ENCODE data around the gene TTLL13. TPM values are rescaled to one million over a fixed set of nuclear protein-coding genes. Genes with fewer than 3 reads are reported as not detected.

TTLL13 gene
- total RNA-seq, 4 donors from 2014 or later, result 0.32 to 0.42 TPM; not detected in 2

- Histone ChIP-seq H3K36me3 (peaks cover 47 to 93% (median 88%) of the 10 kb centered on the region in 4 donors), H3K9me3 (no peaks in the 10 kb centered on the region), H3K27ac (replicated peaks in 1 of 4) (peak overlapping the region in 2 of 4 donors; percentile 62 to 97), H3K4me3 (no peak overlapping the region), H3K27me3 (no peaks in the 10 kb centered on the region), H3K4me1 (peaks cover 27 to 59% (median 44%) of the 10 kb centered on the region in 4 donors)
- DNase-seq (ENCODE audit: extremely low spot score), result no peak
- WGBS, result 93% methylated on average over 7 of the region's 7 CpGs
- no peak for TF ChIP-seq POLR2A (IDR thresholded peaks at IDR 0.05; ENCODE audit: low read depth)
- no peak for TF ChIP-seq POLR2AphosphoS5 (IDR thresholded peaks at IDR 0.05)
- TF ChIP-seq EP300 (IDR thresholded peaks at IDR 0.05), result no peak
- no peak for TF ChIP-seq CTCF (IDR thresholded peaks at IDR 0.05)
- intact Hi-C loops (cut with DNase I), result no loop called here
Measured at GRCh38 chr15:90227336-90227735, 22.0 kb upstream of the TTLL13 start.

GRCh38 chr15:90227816-90228772 lies 21.3 kb upstream of the TTLL13 start:
- no peak for DNase-seq (ENCODE audit: extremely low spot score)
- Histone ChIP-seq H3K4me1 (peaks cover 35 to 67% (median 52%) of the 10 kb centered on the region in 4 donors), H3K27ac (replicated peaks in 1 of 4) (peak overlapping the region; percentile 17 to 97 (median 58)), H3K36me3 (peaks cover 47 to 87% (median 81%) of the 10 kb centered on the region in 4 donors), H3K27me3 (no peaks in the 10 kb centered on the region), H3K4me3 (no peak overlapping the region), H3K9me3 (no peaks in the 10 kb centered on the region)
- intact Hi-C loops (cut with DNase I), result no loop called here
- TF ChIP-seq EP300 (IDR thresholded peaks at IDR 0.05) (no peak), POLR2AphosphoS5 (IDR thresholded peaks at IDR 0.05) (no peak), CTCF (IDR thresholded peaks at IDR 0.05) (no peak), POLR2A (IDR thresholded peaks at IDR 0.05; ENCODE audit: low read depth) (no peak)
- WGBS, result 89% methylated on average over 25 of the region's 38 CpGs

- 85% methylated on average over 11 of the region's 15 CpGs for whole genome bisulfite sequencing
- H3K27ac ChIP-seq (replicated peaks in 1 of 4), result peak overlapping the region; percentile 17 to 97 (median 58)
- intact Hi-C loops (cut with DNase I), result no loop called here
- peaks cover 35 to 69% (median 54%) of the 10 kb centered on the region in 4 donors for H3K4me1 ChIP-seq
- no peaks in the 10 kb centered on the region for H3K27me3 ChIP-seq
- H3K9me3 ChIP-seq, result no peaks in the 10 kb centered on the region
- peaks cover 39 to 78% (median 72%) of the 10 kb centered on the region in 4 donors for H3K36me3 ChIP-seq
- no peak for DNase-seq (ENCODE audit: extremely low spot score)
- no peak overlapping the region for H3K4me3 ChIP-seq
- TF ChIP-seq EP300 (IDR thresholded peaks at IDR 0.05) (no peak), CTCF (IDR thresholded peaks at IDR 0.05) (no peak), POLR2A (IDR thresholded peaks at IDR 0.05; ENCODE audit: low read depth) (no peak)
Measured at GRCh38 chr15:90228960-90229359, 20.4 kb upstream of the TTLL13 start.

DNA sequence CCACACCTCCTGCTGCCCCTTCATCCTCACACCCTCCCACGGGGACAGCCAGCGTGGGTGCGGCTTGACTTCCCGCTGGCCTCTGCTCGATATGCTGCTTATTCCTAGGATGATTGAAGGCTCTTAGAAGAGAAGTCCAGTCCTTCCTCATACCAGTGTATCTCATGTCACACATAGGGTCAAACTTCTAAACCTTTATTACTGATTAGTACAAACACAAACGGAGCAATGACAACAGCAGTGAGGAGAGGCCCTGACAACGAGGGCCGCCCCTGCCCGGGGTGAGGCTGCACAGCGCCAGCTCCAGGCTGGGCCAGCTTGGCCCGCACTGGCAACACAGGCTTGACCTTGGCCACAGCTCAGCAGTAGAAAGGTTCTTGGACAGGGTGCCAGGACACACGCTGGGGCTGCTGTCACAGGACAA lies 19.3 kb upstream of the TTLL13 start:
- peaks cover 28 to 67% (median 61%) of the 10 kb centered on the region in 4 donors for H3K36me3 ChIP-seq
- 69% methylated on average over 12 of the region's 12 CpGs for WGBS

GRCh38 chr15:90230610-90231009 lies 18.7 kb upstream of the TTLL13 start:
- Histone ChIP-seq H3K4me3 (no peak overlapping the region), H3K36me3 (peaks cover 23 to 62% (median 56%) of the 10 kb centered on the region in 4 donors), H3K4me1 (peaks cover 41 to 68% (median 62%) of the 10 kb centered on the region in 4 donors), H3K9me3 (no peaks in the 10 kb centered on the region), H3K27ac (replicated peaks in 1 of 4) (peak overlapping the region; percentile 36 to 97 (median 50)), H3K27me3 (no peaks in the 10 kb centered on the region)
- TF ChIP-seq CTCF (IDR thresholded peaks at IDR 0.05) (no peak), EP300 (IDR thresholded peaks at IDR 0.05) (no peak), POLR2A (IDR thresholded peaks at IDR 0.05; ENCODE audit: low read depth) (no peak), POLR2AphosphoS5 (IDR thresholded peaks at IDR 0.05) (no peak)
- no peak for DNase-seq (ENCODE audit: extremely low spot score)
- 84% methylated on average over 5 of the region's 8 CpGs for WGBS
- intact Hi-C loops (cut with DNase I), result no loop called here

More for the DNA sequence above, 19.3 kb upstream of the TTLL13 start:
- no peaks in the 10 kb centered on the region for H3K27me3 ChIP-seq
- peak overlapping the region; percentile 36 to 97 (median 50) for H3K27ac ChIP-seq (replicated peaks in 1 of 4)
- peaks cover 41 to 71% (median 62%) of the 10 kb centered on the region in 4 donors for H3K4me1 ChIP-seq
- H3K9me3 ChIP-seq, result no peaks in the 10 kb centered on the region
- peak in 1 of 2 donors; percentile 21 for TF ChIP-seq POLR2AphosphoS5 (IDR thresholded peaks at IDR 0.05)
- TF ChIP-seq EP300 (IDR thresholded peaks at IDR 0.05), result no peak
- H3K4me3 ChIP-seq, result no peak overlapping the region
- intact Hi-C loops (cut with DNase I), result no loop called here
- no peak for DNase-seq (ENCODE audit: extremely low spot score)

Data from esophagus muscularis mucosa (tissue), 4 donors.